NB4 (cell line): ENCODE results near the gene SHCBP1.
A peak's percentile ranks its signal among the peaks of the same experiment; 100 is the strongest.
"Not testable (repeated sequence)": the region's sequence is repeated elsewhere in the genome, so short reads cannot be mapped to it uniquely, and the experiment has no call there.

Source experiments
- DNase-seq: peaks from one replicate; pipeline ENCODE4 v3.0.0; 2010; ENCODE audit warnings: low read depth
- H3K4me3 ChIP-seq: one replicate; pipeline ENCODE4 v1.5.1; 2011; ENCODE audit warnings: mild to moderate bottlenecking, low read depth, low read length, moderate library complexity
- CTCF ChIP-seq: IDR thresholded peaks from one replicate; pipeline ENCODE4 v1.5.1; 2012; ENCODE audit warnings: low read depth, low read length
- MAX ChIP-seq: IDR thresholded peaks from 2 replicates; pipeline ENCODE4 v1.6.1; 2011; ENCODE audit warnings: low read depth, low read length
- MYC ChIP-seq: IDR thresholded peaks from 2 replicates; pipeline ENCODE4 v1.6.1; 2011; ENCODE audit warnings: low read depth, low read length
- POLR2A ChIP-seq: IDR thresholded peaks from 2 replicates; pipeline ENCODE4 v1.6.1; 2011; ENCODE audit warnings: mild to moderate bottlenecking; ENCODE audit not compliant: insufficient read length; ENCODE audit errors: extremely low read depth

The SHCBP1 gene

DNA sequence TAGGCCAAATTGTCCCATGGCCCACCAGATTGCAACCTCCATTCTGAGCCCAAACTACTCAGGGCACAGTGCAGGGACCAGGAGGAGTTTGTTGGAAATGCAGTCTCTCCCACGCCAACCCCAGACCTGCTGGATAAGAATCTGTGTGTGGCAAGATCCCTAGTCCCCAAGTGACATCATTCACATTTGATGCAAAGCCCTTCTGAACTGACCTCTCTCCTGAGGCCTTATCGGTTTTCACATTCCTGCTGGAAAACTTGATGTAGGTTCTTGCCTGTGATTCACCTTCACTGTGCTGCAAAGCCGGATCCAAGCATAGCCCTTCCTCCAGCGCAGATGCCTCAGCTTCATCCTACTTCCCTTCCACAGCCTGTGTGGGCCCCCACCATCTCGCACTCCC, 6.6 kb upstream of the SHCBP1 start:
- no peak overlapping the region for H3K4me3 ChIP-seq
- no peak for DNase-seq
- TF ChIP-seq POLR2A: no peak
- no peak for TF ChIP-seq CTCF
- no peak for TF ChIP-seq MYC
- TF ChIP-seq MAX: no peak

- not testable (repeated sequence) for H3K4me3 ChIP-seq
These were observed 5.5 kb upstream of the SHCBP1 start for GRCh38 chr16:46626681-46627080.

DNA sequence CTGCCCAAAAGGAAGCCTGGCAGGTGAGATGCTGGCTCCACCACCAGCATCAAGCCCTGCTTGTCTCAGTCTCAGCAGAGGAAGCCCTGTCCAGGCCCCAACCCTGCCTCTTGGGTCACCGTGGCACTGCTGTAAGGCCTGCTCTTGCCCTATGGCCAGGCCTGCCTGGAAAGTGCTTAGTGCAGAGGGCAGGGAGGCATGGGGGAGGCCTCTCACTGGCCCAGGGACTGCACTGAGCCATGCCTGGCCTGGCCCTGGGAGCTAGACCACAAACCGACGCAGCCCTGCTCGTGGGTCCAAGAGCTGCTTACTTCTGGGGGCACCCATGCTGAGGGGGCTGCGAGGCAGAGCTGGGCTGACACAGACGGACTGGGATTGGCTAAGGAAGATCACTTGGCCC, 3.7 kb upstream of the SHCBP1 start:
- not testable (repeated sequence) for H3K4me3 ChIP-seq, DNase-seq

More at GRCh38 chr16:46626681-46627080, 5.5 kb upstream of the SHCBP1 start:
- DNase-seq: not testable (repeated sequence)

GRCh38 chr16:46623707-46624106, 2.5 kb upstream of the SHCBP1 start:
- not testable (repeated sequence) for DNase-seq, H3K4me3 ChIP-seq

DNA sequence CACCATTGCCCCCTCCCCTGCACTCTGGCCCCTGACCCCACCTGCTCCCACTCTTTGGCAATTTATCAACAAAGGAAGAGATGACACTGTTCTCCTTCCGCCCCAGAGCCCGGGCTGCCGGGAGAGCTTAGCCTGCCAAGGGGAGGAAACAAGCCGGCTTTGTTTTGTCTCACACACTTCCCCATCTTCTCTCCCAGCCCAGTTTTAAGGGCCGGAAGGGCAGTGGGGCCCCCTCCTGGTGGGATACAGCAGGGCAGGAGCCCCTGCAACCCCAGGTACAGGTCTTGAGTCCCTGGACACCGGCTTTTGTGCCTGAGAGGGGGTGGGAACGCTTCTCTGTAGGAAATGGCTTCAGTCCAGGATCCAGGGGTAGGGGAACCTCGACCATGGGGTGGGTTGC, 2.1 kb upstream of the SHCBP1 start:
- not testable (repeated sequence) for H3K4me3 ChIP-seq, DNase-seq

- no peak for TF ChIP-seq MYC
- no peak for TF ChIP-seq POLR2A
- TF ChIP-seq MAX: no peak
- no peak for TF ChIP-seq CTCF
- no peak for DNase-seq
- no peak overlapping the region for H3K4me3 ChIP-seq
These were observed 926 bp upstream of the SHCBP1 start for GRCh38 chr16:46621934-46622676.

DNA sequence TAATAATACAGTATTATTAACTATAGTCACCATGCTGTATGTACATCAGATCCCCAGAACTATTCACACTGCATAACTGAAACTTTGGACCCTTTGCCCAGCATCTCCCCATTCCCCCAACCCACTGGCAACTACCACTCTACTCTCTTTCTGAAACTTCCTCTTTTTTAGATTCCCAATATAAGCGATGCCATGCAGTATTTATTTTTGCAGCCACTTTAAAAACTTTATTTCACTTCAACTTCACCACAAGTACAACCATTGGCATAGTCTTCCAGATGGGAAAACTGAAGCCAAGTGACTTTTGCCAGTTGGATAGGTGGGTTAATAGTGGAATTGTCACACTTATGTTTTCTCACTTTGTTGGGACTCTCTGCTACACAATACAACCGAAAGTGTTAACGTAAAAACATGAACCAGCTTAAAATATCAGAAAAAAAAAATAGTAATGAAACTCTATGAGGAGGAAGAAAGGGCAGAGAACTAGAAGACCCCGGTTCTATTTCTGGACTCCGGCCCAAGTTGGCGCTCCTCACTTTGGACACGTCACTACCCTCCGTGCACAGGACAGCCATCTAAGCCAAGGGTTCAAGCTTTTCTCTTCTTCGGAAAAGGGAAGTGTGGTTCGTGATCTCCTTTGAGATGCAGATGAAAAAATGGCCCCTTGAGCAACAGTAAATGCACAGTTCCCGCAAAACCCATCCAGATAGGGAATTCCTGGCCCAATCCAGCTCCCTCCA, 743 bp downstream of the SHCBP1 start:
- H3K4me3 ChIP-seq: peak overlapping the region; percentile 95
- TF ChIP-seq CTCF (no peak), MAX (no peak), POLR2A (no peak), MYC (0 out of 2 replicates have a peak, but pooled peaks have one; percentile 5)
- DNase-seq: peak; percentile 79

DNA sequence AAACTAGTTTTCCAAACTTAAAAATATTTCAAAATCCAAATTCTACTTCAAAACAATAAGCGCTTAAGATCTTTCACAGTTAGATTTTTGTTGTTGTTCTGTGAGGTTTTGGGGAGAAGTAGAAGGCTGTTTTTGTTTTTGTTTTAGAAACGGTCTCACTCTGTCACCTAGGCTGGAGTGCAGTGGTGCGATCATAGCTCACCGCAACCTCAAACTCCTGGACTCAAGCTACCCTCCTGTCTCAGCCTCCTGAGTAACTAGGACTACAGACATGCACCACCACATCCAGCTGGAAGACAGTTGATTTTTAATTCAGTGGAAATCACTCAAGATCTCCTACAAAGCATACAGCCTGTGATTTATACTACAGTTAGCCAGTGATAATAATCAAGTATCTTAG, 2.7 kb downstream of the SHCBP1 start:
- no peak for TF ChIP-seq MAX
- no peak for TF ChIP-seq MYC
- TF ChIP-seq POLR2A: no peak
- no peak for TF ChIP-seq CTCF
- no peak for DNase-seq
- no peak overlapping the region for H3K4me3 ChIP-seq
